ENCODE results near the gene SOAT1.

SOAT1 gene

DNA sequence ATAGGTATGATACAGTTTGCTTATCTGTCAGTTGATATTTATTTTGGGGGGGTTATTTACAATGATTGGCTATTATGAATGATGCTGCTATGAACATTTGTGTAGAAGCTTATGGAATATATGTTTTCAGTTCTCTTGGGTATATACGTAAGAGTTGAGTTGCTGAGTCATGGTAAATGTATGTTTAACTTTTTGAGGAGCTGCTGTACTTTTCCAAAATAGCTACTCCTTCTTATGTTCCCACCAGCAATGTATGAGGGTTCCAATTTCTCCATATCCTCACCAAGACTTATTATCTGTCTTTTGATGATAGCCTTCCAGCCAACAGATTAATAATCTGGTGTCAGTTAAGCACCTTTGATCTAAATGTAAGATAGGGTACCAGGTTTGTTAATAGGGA, 11.9 kb downstream of the SOAT1 start:
- no peak for DNase-seq (ENCODE audit: low read depth)

- DNase-seq (ENCODE audit: low read depth) = no peak
Measured at GRCh38 chr1:179310291-179310690, 16.7 kb downstream of the SOAT1 start.

- no peak for DNase-seq (ENCODE audit: low read depth)
Measured at GRCh38 chr1:179310721-179311120, 17.1 kb downstream of the SOAT1 start.

GRCh38 chr1:179311149-179311700, 17.6 kb downstream of the SOAT1 start:
- no peak for DNase-seq (ENCODE audit: low read depth)

DNA sequence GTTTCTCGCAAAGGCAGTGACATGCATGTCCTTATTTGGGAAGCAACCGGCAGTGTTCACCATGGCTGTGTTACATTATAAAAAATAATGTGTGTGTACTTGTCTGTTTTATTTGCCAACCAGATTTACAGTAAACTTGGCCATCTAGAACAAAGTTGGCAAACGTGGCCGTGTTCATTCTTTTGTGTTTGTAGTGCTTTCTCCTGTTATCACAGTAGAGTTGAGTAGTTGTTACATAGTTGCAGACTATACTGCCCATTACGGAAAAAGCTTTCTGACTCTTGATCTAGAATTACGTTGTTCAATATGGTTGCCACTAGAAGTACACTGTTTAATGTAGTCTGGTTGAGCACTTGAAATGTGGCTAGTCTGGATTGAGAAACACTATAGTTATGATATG, 19.4 kb downstream of the SOAT1 start:
- no peak for DNase-seq (ENCODE audit: low read depth)

DNA sequence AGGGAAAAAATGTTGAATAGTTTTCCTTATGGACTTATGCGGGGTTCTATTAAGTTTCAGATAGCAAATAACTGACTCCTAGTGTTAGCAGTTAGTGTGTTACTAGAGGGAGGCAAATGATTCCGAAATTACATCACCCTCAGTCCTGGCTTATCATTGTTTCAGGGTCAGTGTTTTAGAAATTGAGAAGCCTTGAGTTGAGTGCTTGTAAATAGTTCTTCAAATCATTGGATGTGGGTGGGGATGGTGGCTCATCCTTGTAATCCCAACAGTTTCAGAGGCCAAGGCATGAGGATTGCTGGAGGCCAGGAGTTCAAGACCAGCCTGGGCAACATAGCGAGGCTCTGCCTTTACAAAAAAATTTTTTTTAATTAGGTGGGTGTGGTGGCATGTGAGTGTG, 21.3 kb downstream of the SOAT1 start:
- no peak for DNase-seq (ENCODE audit: low read depth)

DNA sequence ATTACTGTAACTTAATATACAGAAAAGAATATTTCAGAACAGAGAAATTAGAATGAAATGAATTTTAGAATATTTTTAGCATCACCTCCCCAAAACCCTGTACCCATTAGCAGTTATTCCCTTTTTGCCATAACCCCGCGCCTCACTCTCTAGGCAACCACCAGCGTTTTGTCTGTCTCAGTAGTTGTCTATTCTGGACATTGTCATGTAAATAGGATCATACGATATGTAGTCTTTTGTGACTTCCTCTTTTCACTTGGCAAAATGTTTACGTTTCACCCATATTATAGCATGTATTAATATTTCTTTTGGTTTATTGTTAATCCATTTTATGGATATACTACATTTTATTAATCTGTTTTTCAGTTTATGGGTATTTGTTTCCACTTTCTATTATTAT, 24.9 kb downstream of the SOAT1 start:
- DNase-seq (ENCODE audit: low read depth) = no peak

DNA sequence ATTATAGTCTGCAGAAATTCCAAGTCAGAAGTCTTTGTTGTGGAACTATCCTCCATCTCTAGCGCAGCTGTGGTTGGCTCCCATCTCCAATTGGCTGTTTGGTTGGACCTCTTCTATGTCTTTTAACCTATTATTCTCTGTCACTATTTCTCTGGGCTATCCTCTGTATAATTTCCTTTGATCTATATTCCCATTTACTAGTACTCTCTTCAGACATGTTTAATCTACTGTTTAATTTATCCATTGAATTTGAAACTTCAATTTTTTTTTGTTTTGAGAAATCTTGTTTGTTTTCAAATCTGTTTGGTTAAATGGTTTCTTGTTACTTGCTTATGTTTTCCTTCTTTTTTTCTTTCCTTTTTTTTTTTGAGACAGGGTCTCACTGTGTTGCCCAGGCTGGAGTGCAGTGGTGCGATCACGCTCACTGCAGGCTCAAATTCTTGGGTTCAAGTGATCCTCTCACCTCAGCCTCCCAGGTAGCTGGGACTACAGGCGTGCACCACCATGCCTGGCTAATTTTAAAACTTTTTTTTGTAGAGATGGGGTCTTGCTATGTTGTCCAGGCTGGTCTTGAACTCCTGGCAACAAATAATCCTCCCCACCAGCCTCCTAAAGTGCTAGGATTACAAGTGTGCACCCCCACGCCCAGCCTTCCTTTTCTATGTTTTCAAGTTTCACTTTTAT, 28.1 kb downstream of the SOAT1 start:
- DNase-seq (ENCODE audit: low read depth) = no peak

DNA sequence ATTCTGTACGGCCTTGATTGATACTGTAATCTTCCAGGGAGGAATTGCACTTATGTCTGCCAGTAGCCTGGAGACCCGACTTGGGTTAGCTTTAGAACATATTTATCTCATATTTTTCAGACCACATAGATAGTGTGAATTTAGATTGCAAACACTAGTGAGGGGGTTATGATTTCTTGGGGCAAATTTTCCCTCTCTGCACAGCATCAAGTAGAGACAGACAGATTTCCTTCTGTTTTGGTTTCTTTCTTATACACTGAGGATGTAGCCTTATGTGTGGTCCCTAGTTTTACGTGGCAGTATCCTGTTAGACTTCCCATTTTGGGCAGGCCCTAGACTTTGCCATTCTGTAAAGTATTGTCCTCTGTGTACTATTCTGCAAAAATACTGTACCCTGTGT, 29.0 kb downstream of the SOAT1 start:
- no peak for DNase-seq (ENCODE audit: low read depth)

DNA sequence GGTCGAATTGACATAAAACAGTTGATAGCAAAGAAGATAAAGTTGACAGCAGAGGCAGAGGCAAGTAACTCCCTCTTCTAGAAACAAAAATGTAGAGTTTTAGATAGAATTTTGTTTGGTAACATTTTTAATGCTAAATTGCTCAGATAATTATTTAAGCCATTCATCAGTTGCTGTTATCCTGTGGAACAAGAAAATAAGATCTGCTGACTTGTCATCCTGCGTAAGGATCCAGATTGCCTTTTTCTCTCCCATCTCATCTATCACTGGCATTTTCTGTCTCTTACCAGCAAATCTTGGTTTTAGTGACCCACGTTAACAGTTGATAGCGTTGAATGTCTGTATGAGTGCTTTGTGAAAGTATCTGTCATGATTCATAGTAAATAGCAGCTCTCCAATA, 29.8 kb downstream of the SOAT1 start:
- no peak for DNase-seq (ENCODE audit: low read depth)

- DNase-seq (ENCODE audit: low read depth) = no peak
Measured at GRCh38 chr1:179325836-179326235, 32.2 kb downstream of the SOAT1 start.

DNA sequence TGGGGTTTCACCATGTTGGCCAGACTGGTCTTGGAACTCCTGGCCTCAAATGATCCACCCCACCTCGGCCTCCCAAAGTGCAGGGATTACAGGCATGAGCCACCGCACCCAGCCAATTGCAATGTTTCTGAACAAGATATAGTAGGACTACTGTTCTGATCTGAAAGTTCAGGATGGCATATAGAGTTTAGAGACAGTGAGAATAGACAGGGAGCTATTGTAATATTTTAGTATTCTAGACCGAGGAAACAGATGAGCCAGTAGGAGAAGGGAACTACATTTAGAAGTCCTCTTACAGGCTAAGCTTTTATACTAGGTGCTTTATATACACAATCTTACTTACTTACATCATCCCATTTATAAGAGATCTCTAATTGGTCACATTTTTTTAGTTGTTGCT, 33.1 kb downstream of the SOAT1 start:
- no peak for DNase-seq (ENCODE audit: low read depth)

GRCh38 chr1:179327196-179327595, 33.6 kb downstream of the SOAT1 start:
- DNase-seq (ENCODE audit: low read depth) = no peak

- DNase-seq (ENCODE audit: low read depth) = no peak
Measured at GRCh38 chr1:179327679-179328078, 34.1 kb downstream of the SOAT1 start.

DNA sequence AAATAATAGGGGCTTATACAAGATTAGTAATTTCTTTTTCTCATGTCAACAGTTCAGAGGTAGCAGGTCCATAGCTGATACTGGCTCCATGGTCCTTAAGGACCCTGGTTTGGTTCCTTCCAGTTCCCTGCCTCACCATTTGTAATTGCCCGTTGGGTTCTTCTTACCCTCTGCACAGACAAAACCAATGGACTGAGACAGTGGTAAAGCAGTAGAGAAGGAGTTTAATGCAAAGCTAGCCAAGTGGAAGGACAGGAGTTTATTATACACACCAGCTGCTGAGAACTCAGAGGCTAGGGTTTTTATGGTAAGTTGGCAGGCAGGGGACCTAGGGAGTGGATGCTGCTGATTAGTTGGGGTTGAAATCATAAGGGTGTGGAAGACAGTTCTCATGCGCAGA, 36.3 kb downstream of the SOAT1 start:
- no peak for DNase-seq (ENCODE audit: low read depth)

DNA sequence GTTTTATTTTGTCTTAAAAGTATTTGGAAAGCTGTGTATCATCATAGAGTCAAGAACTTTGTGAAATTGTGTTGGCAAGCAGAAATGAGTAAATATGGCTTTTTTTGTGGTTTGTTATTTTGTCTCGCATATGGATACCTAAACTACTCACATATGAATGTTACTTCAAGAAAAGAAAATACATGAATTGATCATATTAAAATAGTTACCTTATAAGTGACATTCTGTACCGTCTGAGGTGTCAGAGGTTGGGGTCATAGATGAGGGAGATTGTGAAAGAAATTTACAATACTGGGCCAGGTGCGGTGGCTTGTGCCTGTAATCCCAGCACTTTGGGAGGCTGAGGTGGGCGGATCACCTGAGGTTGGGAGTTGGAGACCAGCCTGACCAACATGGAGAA, 40.8 kb downstream of the SOAT1 start:
- no peak for DNase-seq (ENCODE audit: low read depth)

GRCh38 chr1:179337288-179337687, 43.7 kb downstream of the SOAT1 start:
- DNase-seq (ENCODE audit: low read depth) = no peak

DNA sequence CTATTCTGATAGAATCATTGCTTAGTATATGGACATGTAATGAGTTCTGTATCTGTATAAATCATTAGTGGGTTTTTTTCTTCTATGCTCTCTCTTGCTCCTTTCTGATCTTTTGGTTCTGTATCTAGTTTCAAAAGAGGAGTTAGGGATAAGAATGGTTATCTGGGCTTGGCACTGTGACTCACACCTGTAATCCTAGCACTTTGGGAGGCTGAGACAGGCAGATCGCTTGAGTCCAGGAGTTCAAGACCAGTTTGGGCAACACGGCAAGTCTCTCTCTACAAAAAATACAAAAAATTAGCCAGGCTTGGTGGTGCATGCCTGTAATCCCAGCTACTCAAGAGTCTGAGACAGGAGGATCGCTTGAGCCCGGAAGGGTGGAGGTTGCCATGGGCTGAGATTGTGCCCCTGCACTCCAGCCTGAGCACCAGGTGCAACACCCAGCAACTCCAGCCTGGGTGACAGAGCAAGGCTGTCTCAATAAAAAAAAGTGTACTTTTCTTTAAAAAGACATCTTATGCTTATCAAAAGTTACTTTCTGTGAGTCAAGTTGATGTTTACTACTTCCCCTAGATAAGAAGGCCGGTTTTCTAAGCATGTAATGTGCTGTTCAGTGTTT, 44.5 kb downstream of the SOAT1 start:
- no peak for DNase-seq (ENCODE audit: low read depth)

DNA sequence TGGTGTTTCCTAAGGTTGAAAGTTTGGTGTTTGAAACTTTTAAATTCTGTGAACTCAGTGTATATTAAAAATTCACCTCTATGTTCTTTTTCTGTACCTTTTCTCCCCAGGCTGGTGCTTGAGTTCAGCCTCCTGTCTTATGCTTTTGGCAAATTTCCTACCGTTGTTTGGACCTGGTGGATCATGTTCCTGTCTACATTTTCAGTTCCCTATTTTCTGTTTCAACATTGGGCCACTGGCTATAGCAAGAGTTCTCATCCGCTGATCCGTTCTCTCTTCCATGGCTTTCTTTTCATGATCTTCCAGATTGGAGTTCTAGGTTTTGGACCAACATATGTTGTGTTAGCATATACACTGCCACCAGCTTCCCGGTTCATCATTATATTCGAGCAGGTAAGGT, 47.3 kb downstream of the SOAT1 start:
- no peak for DNase-seq (ENCODE audit: low read depth)

GRCh38 chr1:179341943-179342547, 48.4 kb downstream of the SOAT1 start:
- DNase-seq (ENCODE audit: low read depth) = no peak

DNA sequence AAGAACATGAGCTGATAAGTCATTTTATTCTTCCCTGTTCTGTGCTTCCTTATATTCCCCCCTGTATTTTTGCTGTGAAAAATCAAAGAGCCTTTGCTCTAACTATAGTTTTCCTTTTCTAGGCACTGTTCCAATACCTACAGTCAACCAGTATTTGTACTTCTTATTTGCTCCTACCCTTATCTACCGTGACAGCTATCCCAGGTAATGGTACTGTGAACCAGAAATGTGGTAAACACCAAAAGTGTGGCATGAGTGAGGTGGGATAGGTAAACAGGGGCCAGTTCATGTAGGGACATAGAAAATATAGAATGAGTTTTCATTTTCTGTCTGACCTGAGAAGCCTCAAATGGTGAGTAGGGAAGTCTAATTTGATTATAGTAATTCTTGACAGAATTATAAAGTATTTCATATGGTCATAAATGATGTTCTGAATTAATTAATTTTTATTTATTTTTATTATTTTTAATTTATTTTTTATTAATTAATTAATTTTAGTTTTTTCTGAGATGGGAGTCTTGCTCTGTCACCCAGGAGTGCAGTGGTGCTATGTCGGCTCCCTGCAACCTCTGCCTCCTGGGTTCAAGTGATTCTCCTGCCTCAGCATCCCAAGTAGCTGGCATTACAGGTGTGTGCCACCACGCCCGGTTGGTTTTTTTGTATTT, 49.3 kb downstream of the SOAT1 start:
- DNase-seq (ENCODE audit: low read depth) = no peak

DNA sequence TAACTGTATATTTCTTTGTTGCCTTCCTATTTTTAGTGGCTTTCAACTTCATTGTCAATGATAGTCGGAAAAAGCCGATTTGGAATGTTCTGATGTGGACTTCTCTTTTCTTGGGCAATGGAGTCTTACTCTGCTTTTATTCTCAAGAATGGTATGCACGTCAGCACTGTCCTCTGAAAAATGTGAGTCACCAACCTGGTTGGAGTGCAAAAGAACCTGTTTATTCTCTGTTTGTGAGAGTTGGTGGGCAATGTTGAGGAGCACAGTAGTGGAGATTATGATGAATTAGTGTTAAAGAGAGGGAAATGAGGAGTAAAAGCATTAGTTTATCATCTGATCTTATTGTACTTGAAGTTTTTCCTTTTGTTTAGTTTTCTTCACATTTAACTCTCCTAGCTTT, 57.7 kb downstream of the SOAT1 start:
- DNase-seq (ENCODE audit: low read depth) = no peak

DNA sequence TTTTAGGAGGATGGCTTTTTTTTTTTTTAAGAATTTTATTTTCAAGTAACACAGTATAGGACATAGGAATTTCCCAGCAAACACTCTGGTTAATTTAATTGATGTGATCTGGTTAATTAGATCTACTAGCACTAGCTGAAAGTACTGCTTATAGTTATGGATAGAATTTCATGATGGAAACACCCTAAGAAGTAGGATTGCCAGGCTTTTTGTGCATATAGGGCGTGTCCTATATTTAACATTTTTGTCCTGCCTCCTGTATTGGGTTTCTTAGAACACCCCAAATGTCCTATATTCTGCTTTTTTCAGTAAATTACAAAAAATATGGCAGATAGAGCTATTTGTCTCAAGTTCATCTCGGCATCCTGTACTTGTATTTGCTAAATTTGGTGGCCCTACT, 58.6 kb downstream of the SOAT1 start:
- DNase-seq (ENCODE audit: low read depth) = no peak
